Activated CD4-positive, CD25-positive, alpha-beta regulatory T cell (primary cell): ENCODE results near the gene PPM1N.

Experiments used
- DNase-seq, 4 experiments: peaks; one replicate each; lab custom pipeline; 2025; lab: John Stamatoyannopoulos, UW

Gene PPM1N

GRCh38 chr19:45529420-45529785 lies 31.2 kb downstream of the PPM1N start:
- no peak for DNase-seq

- DNase-seq: no peak
Observed at GRCh38 chr19:45531349-45531748, 33.1 kb downstream of the PPM1N start.

- no peak for DNase-seq
Observed at GRCh38 chr19:45539459-45539858, 41.2 kb downstream of the PPM1N start.

GRCh38 chr19:45542234-45542668 lies 44.0 kb downstream of the PPM1N start:
- DNase-seq: no peak

GRCh38 chr19:45547211-45547770 lies 49.0 kb downstream of the PPM1N start:
- DNase-seq: no peak

GRCh38 chr19:45547965-45548609 lies 49.8 kb downstream of the PPM1N start:
- no peak for DNase-seq
